SK-MEL-5 (cell line): Measurements from ENCODE around the gene SHC4. TPM values are rescaled to one million over a fixed set of nuclear protein-coding genes. Genes with fewer than 3 reads are reported as not detected.
"Not testable (repeated sequence)": the region's sequence is repeated elsewhere in the genome, so short reads cannot be mapped to it uniquely, and the experiment has no call there.

Experiments
- DNase-seq: peaks from one replicate; pipeline ENCODE4 v3.0.0-alpha.2; 2016; ENCODE audit warnings: low read depth, low spot score
- in situ Hi-C: cut with HindIII; loops from 2 replicates; pipeline ENCODE4 v1.10.0; 2016; ENCODE audit warnings: low sequenced_read_pairs, high pct_unique_total_duplicates, low pct_unique_long_range_greater_than_20kb
- total RNA-seq: library from RNA; depleted of rRNA; stranded (reverse); fragments of >200 nt; shearing (Covaris generic); gene quantifications from 2 replicates; pipeline ENCODE4 v1.2.3, GENCODE V29; 2014

Gene SHC4
- total RNA-seq, 1 experiment from 2014 or later, result 21.3 TPM

DNA sequence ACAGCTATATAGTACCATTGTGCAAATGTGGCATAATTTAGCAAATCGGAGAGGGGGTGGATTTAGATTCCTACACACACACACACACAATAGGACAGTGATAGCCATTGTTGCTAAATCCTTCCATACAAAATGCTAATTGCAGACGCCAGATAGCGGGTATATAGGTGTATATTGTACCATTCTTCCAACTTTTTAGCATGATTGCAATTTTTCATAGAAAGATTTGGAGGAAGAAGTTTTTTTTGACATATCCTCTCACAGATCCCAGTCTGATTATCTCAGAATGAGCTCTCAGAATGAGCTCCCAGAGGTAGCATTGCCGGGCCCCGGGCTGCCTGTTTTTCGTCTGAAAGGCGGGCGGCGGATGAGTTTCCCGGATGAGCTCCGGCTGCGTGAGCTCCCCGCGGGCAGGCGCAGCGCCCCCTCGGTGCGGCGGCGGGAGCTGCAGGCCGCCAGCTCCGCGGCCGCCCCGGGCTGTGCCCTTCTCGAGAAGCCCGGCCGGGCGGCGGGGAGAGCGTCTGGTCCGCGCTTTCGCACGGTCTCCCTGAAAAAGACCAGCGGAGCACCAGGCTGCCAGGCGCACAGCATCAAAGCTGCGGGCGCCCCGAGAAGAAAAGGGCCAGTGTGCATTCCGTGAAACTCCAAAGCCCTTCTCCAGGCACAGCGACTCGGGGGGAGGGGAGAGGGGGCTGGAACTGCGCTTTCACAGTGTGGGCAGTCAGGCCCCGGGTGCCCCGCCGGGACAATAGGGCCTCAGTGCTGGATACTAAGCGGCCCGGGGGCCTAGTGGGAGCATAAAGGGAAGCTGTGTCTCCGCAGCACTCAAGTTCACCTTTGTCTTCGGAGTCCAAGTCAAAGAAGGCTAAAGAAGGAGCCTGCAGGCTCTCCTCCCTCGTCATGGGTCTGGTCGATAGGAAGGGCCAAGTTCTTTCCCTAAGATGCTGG lies 12.0 kb upstream of the SHC4 start:
- in situ Hi-C loops, result no loop called here
- DNase-seq, result peak; percentile 100

DNA sequence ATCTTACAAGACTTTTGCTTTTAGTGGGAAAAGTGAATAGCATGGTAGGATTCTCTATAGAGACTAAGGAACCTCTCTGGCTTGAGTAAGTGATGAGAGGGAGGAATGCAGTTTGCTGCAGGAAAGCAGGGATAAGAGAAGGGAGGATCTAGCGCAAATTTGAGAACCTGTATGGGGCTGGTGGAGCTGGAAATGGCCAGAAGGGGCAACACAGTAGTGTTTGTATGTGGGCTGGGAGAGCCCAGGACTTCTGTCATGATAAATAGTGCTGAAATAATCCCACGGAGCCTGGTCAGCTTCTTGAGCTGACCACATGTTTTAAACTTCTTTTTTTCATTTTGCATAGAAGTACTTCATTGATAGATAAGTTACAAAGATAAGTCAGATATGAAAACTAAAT lies 11.2 kb upstream of the SHC4 start:
- peak; percentile 67 for DNase-seq
- in situ Hi-C loops, result no loop called here

DNA sequence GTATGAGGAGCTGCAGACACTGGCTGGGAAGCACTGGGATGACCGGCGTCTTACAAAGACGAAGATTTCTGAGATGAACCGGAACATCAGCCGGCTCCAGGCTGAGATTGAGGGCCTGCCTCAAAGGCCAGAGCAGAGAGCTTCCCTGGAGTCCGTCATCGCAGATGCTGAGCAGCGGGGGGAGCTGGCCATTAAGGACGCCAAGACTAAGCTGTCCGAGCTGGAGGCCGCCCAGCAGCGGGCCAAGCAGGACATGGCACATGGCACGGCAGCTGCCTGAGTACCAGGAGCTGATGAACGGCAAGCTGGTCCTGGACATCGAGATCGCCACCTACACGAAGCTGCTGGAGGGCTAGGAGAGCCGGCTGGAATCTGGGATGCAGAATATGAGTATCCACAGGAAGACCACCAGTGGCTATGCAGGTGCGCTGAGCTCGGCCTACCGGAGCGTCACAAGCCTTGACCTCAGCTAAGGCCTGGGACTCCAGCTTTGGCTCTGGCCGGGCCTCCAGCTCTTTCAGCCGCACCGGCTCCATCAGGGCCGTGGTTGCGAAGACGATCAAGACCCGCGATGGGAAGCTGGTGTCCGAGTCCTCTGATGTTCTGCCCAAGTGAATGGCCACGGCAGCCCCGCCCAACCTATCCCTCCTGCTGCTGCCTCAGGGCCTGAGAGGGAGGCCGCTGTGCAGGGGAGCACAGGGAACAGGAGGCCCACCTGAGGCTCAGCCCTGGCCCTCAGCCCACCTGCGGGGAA lies 9.2 kb upstream of the SHC4 start:
- DNase-seq, result no peak
- in situ Hi-C loops, result no loop called here

DNA sequence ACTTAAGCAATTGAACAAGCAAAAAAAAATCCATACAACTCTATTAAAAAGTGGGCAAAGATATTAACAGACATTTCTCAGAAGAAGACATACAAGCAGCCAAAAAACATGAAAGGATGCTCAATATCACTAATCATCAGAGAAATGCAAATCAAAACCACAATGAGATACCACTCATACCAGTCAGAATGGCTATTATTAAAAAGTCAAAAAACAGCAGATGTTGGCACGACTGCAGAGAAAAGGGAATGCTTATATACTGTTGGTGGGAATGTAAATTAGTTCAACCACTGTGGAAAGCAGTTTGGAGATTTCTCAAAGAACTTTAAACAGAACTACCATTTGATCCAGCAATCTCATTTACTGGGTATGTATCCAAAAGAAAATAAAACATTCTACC lies 7.2 kb upstream of the SHC4 start:
- DNase-seq, in situ Hi-C loops: not testable (repeated sequence)

DNA sequence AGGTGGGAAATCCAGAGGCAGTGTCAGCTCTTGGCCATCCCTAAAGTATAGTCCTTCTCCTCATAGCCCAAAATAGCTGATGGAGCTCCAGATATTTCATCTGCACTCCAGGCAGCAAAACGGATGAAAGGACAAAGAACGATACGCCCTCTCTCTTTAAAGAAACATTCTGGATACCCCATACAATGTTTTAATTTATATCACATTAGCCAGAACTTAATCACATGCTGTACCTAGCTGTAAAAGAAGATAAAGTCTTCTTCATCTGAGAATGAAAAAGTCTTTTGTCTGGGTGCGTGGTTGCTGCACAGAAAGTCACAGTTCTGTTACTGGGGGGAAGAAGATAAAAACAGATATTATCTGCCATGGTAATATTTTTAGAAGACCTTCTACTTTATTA lies 4.3 kb upstream of the SHC4 start:
- DNase-seq, result peak; percentile 92
- in situ Hi-C loops, result no loop called here

DNA sequence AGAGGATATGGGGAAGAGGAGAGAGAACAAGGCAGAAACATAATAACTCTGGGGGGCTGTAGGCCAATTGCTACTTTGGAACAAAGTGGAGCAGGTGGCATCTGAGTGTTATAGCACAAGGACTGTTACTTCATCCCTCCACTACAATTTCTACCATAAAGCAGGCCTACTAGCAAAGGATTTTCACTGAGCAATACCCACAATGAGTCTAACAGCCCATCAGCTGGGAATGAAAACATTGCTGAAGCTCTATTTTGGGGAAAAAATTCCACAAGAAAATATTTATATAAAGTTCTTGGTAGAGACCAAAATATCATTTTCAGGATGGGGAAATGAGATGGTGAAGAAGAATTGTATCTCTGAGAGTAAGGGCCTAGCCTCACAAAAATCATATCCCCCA lies 3.6 kb upstream of the SHC4 start:
- no peak for DNase-seq
- in situ Hi-C loops, result no loop called here

DNA sequence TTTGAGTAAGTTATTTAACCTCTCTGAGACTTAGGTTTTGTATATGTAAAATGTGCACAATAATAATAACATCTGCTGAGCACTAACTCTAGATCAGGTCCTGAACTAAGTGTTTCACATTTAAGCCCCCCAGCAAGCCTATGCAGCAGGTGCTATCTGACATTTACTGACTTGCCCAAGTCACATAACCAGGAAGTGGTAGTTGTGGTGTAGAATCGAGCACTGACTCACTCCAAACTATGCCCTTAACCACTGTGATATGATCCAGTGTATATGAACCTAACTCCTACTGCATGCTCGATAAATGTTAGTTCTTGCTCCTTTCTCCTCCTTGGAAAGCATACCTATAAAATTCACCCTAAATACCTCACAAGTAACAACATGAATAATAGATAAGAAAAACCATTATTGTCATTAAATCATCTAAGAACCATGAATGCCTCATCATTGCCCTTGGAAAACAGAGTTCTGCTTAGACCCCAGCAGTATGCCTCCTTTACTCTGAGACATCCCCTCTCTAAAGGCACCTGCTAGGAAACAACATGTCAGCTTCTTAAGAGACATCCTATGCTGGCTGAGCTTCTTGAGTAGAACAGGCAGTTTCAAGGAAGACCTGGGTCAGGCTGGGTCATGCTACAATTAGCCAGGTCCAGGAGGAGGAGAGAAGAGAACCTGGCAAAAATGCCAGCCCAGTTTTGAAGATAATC lies 3.0 kb upstream of the SHC4 start:
- in situ Hi-C loops, result no loop called here
- peak; percentile 43 for DNase-seq

DNA sequence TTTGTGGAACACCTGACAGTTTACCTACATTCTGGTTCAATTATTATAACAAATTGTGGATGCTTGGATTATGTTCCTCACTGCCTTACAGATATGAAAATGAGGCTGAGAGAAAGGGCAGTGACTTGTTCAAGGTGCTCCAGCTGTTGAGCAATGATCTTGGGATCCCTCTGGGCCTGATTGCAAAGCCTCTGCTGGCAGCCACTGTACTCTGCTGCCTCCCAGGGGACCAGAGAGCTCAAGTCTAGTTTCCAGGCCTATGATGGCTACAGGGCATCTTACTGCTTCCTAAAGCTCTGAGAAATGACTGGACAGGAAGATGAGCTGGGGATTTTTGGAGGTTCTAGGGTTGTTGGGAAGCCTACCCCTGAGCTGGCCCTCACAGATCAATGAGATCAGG lies 2.3 kb upstream of the SHC4 start:
- in situ Hi-C loops, result no loop called here
- DNase-seq, result peak; percentile 76

DNA sequence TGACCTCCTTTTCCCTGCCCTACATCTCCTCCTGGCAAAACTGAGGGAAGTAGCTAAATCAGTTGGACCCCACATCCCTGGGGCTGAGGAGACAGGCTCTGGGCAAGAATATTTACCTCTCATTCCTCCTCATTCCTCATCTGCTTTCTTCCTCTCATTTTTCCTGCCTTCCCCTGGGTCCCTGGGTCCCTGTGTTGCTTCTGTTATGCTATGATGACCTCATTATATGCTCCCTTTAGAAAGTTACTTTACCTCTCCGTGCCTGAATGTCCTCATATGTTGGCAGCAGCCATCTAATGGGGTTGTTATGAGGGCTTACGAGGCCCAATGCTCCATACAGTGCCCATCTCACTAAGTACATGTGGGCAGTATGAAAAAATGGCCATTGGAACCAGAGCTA lies 1.2 kb upstream of the SHC4 start:
- no peak for DNase-seq
- in situ Hi-C loops, result no loop called here

DNA sequence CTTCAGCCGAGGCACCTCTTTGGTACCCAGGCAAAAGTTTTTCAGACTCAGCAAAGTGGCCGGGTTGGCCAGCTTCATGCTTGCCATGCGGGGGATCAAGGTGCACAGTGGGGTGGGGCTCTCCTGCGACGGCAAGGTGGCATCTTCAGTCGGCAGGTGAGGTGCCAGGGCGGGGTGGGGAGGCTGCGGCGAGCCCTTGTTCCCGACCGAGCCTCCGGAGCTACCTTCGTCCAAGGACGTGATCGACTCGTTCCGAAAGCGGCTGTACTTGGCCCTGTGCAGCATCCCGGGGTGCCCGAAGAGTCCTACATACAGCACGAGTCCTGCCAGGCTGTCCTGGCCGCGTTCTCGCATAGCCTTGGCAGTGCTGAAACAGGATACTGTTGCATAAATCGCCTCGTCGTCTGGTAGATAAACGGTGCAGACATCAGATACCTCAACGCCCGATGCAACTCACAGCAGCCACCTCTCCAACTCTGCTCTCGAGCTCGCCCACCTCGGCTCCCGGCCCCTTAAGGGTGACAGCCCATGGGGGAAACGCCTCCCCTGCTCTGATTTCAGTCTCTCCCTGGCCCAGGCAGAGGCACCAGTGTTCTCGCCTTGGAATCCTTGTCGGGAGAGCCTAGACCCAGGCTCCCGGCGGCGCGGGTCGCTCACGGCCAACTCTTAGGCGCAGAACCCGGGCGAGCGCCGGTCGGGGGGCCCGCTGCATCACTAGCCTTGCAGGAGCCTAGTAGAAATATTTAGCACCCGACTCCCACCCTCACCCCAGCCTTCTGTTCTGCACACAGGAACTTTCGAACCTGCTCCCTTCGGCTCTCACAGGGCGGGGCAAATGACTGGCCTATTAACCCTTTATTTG lies 826 bp downstream of the SHC4 start:
- in situ Hi-C loops, result no loop called here
- DNase-seq, result peak; percentile 38

DNA sequence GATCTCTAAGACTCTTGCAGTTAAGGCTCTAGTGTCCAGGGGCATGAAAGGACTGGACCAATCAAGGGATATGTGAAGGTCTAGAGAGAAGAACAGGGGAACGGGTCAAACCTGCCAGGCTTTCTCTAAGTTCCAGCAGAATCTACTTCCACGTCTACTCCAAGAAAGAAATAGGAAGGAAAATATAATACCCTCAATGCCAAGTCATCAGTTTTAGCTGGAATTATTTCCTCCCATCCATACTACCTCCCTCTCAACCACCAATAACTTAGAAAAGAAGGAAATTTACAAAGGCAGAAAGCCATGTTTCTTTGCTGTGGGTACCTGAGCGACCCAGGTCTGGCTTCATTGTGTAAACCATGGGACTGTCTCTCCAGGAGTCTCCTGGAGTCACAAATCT lies 7.8 kb downstream of the SHC4 start:
- in situ Hi-C loops, result no loop called here

DNA sequence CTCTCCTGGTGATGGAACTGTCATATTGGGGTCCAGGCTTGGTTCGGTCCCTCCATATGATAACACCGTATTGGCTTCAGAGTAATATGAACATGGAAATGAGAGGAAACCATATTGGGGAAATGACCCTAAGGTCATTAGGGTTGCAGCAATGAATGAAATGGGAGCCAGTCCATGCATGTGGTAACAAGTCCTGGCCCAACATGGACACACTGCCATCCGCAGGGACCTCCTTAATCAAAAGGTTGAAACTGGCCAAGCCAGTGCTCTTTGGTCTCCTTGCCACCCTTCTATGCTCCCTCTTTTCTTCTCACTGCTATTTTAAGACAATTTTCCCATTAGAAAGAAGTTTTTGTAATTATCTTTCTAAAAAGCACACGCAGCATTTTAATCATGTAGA lies 8.3 kb downstream of the SHC4 start:
- DNase-seq, result no peak
- in situ Hi-C loops, result no loop called here

More for the DNA sequence above, 7.8 kb downstream of the SHC4 start:
- DNase-seq, result no peak

DNA sequence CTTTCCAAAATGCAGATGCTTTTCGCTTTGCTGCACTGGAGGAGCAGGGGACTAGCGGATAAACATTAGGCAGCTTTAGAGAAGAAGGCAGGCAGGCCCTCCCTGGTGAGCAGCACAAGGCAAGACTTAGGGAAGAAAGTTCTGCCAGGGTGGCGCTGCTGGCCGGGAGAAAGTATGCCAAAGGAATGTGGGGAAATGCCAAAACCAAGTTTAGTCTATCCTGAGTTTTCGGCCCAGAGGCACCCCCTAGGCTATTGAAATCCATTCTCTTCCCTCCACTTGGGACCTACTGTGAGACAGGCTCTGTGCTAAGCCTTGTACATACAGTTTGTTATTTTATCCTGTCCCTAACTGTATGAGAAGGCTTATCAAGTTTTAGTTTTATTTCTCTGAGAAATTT lies 9.2 kb downstream of the SHC4 start:
- peak; percentile 47 for DNase-seq
- in situ Hi-C loops, result no loop called here

DNA sequence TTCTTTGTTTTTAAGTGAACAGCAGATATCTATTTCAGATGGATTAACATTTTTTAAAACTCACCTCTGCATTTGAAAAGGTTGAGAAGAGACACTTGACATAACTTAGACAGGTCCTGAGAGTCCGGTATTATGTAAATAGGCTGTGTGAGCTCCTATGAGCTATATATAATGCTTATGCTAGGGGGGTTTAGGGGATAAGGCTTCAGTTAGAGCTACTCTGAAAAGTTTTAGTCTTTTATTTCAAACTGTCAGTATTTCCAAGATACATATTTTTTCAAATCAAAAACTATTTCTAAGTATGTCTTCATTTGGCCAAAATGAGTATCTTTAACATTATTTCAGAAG lies 16.9 kb downstream of the SHC4 start:
- in situ Hi-C loops, result loop anchor here (10.0 kb wide), 1 partner anchor 72 kb away; the partner anchor contains the start of gene EID1
- DNase-seq, result no peak

DNA sequence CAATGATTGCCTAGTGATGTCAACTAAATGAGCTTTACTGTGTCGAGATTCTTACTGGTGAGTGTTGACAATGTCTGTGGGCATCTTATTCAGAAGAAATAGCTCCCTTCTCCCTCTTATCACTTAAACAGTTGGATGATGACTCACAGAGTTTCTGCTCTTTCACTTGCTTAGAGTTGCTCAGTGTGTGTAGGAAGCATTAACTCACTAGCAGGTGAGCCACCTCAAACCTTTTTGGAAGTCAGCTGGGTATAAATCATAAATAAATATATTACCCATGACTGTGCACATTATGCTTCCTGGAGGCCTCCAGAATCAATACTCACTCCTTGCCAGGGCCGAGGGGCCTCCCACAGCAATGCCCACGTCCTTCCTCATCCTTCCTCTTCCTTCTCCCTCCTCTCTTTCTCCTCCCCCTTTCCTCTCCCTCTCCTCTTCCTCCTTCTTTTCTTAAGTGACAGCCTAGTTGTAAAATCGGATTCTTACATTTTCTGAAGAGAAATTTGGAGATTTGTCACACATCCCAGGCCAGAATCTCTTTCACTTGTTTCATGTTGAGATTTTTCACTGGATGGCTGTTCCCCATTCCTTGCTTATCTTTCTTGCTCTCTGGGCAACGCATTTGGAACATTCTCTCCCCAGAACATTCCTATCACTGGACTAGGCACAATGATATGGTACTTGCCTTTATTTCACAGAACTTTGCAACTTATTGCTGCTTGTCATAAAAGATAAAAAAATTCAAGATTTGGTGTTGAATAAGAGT lies 17.5 kb downstream of the SHC4 start:
- in situ Hi-C loops, result loop anchor here (10.0 kb wide), 1 partner anchor 71 kb away; the partner anchor contains the start of gene EID1
- DNase-seq, result peak; percentile 29

DNA sequence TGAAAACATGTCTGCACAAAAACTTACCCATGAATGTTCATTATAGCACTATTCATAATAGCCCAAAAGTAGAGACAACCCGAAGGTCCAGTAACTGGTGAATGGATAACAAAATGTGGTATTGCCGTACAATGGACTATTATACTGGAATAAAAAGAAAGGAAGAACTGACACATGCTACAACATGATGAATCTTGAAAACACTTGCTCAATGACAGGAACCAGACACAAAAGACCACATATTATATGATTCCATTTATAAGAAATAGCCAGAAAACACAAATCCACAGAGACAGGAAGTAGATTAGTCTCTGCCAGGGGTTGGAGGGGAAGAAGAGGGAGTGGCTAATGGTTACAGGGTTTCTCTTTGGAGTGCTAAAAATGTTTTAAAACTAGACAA lies 18.3 kb downstream of the SHC4 start:
- in situ Hi-C loops, result loop anchor here (10.0 kb wide), 1 partner anchor 71 kb away; the partner anchor contains the start of gene EID1
- peak; percentile 50 for DNase-seq
